AG09309 (cell line): ENCODE measurements around the gene NCOA6.
"Not testable (repeated sequence)": the region's sequence is repeated elsewhere in the genome, so short reads cannot be mapped to it uniquely, and the experiment has no call there.

ENCODE experiments used
- DNase-seq: peaks from one replicate; pipeline ENCODE4 v3.0.0-alpha.2; 2010; ENCODE audit warnings: low read depth
- H3K4me3 ChIP-seq: 2 replicates; pipeline ENCODE4 v1.5.1; 2011; ENCODE audit warnings: mild to moderate bottlenecking, low read depth, low read length, moderate library complexity; ENCODE audit not compliant: control insufficient read depth
- TF ChIP-seq, protein P1 (sequence below): IDR thresholded peaks from 2 replicates; pipeline ENCODE4 v1.5.1; 2011; ENCODE audit warnings: mild to moderate bottlenecking, low read depth, low read length, inconsistent platforms; ENCODE audit not compliant: insufficient read depth, control insufficient read depth; ENCODE audit errors: missing control alignments

Gene NCOA6

DNA sequence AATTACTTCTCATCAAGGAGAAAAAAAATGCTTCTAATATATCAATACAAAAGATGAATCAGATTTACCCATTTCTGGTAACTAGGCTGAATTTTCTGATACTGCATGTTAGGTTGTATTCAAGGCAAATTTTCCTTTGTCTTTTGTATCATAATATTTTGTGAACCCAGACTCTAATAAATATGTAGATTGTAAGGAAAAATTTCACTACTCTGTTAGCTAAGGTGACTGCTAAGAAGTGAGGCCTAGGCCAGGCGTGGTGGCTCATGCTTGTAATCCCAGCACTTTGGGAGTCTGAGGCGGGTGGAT is 108.6 kb downstream of the NCOA6 start:
- no peak for DNase-seq
- no peak overlapping the region for H3K4me3 ChIP-seq
- TF ChIP-seq, protein P1, sequence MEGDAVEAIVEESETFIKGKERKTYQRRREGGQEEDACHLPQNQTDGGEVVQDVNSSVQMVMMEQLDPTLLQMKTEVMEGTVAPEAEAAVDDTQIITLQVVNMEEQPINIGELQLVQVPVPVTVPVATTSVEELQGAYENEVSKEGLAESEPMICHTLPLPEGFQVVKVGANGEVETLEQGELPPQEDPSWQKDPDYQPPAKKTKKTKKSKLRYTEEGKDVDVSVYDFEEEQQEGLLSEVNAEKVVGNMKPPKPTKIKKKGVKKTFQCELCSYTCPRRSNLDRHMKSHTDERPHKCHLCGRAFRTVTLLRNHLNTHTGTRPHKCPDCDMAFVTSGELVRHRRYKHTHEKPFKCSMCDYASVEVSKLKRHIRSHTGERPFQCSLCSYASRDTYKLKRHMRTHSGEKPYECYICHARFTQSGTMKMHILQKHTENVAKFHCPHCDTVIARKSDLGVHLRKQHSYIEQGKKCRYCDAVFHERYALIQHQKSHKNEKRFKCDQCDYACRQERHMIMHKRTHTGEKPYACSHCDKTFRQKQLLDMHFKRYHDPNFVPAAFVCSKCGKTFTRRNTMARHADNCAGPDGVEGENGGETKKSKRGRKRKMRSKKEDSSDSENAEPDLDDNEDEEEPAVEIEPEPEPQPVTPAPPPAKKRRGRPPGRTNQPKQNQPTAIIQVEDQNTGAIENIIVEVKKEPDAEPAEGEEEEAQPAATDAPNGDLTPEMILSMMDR: no peak

- DNase-seq: no peak
- no peak overlapping the region for H3K4me3 ChIP-seq
- TF ChIP-seq, protein P1: no peak
Observed at GRCh38 chr20:34715384-34715783, 110.1 kb downstream of the NCOA6 start.

- not testable (repeated sequence) for DNase-seq, H3K4me3 ChIP-seq
Observed at GRCh38 chr20:34713944-34714515, 111.4 kb downstream of the NCOA6 start.

DNA sequence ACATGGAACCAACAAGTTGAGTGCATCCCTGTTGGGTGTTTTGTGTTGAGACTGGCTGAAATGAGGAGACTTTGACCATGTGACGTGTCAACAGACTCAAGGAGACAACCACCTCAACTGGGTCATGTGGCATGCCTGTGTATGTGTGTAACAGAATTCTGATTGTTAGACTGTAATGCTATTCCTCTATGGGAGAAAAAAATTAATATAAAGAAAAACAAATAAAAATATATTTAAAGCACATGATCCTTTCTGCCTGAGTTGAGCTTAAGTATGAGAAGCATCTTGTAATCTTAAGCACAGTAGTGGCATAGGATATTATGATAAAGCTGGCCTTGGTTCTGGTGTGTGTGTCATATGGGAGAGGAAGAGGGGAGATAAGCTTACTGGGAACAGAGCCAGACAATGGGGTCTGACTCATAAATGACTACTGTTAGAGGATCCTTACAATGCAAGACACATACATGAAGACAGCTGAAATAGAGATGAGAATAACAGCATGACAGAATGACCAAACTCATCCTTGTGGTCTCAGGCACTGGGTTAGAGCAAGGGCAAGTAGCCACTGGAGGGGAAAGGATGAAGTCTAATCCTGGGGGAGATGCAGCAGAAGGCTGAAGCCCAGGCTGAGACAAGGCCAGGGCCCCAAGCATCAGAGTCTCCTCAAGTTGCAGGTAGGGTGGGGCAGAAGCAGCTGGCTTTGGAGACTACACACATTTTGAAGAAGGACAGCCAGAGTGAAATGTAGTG is 112.1 kb downstream of the NCOA6 start:
- H3K4me3 ChIP-seq: no peak overlapping the region
- peak; percentile 96 for DNase-seq
- TF ChIP-seq, protein P1: no peak

- TF ChIP-seq, protein P1: no peak
- H3K4me3 ChIP-seq: no peak overlapping the region
Observed at GRCh38 chr20:34712525-34713192, 112.8 kb downstream of the NCOA6 start.

GRCh38 chr20:34711813-34712430 is 113.5 kb downstream of the NCOA6 start:
- TF ChIP-seq, protein P1: no peak
- DNase-seq: no peak

More at GRCh38 chr20:34712525-34713192, 112.8 kb downstream of the NCOA6 start:
- no peak for DNase-seq

More at GRCh38 chr20:34711813-34712430, 113.5 kb downstream of the NCOA6 start:
- H3K4me3 ChIP-seq: no peak overlapping the region
